NCI-H82 treated with DMSO at 0.1 percent for 48 hours (cell line): ENCODE measurements around the gene RAMACL.
"Not testable (repeated sequence)": the region's sequence is repeated elsewhere in the genome, so short reads cannot be mapped to it uniquely, and the experiment has no call there.

Source experiments
- DNase-seq: peaks from one replicate; lab custom pipeline; 2025; ENCODE audit not compliant: unreplicated experiment; lab: John Stamatoyannopoulos, UW

RAMACL gene

DNA sequence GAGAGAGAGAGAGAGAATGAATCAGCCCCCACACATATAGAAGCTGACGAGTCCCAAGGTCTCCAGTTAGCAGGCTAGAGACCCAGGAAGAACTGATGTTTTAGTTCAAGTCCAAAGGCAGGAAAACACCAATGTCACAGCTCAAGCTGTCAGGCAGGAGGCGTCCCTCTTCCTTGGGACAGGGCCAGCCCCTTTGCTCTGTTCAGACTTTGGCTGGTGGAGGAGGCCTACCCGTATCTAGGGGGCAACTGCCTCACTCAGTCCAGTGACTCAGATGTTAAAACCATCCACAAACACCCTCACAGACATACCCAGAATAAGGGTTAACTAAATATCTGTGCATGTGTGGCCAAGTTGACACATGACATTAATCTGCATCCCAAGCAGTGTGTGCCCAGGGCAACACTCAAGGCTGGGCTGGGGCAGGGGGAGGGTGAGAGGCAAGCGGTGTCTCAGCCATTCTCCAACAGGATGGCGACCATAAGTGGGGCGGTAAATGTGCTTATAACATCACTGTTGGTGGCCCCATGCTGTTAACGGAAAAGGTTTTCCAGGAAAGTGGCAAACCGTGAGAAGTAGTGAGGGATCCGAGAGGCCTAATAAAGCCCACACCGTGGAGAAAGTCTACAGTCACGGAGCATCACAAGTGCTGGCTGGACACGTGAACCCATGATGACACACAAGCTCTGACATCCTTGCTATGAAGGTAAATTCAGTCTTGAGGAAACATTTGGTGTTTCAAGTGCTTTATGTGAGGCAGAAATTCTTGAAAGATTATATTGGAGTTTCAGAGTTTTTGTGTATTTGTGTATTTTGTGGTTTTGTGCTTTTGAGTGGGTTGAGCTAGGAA lies 28.1 kb downstream of the RAMACL start:
- DNase-seq, result no peak

DNA sequence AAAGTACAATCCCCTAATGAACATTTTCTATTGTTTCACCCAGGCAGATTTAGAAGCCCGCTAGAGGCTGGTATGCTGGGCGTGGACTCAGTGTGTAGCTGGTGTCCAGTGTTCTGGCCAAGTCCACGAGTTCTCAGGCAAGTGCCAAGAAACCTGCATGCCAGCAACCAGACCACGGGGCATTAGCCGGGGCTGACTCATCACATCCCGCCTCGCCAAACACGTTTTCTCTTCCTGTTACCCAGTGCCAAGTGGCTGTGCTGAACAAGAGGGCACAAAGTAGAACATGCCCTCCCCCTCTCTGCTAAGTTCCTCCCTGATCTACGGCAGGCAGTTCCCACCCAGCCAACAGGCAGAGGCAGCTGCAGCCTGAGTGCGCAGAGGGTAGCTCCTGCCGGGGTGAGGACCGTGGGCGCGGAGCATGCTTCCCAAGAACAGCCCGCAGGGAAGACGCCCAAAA lies 29.6 kb downstream of the RAMACL start:
- no peak for DNase-seq

DNA sequence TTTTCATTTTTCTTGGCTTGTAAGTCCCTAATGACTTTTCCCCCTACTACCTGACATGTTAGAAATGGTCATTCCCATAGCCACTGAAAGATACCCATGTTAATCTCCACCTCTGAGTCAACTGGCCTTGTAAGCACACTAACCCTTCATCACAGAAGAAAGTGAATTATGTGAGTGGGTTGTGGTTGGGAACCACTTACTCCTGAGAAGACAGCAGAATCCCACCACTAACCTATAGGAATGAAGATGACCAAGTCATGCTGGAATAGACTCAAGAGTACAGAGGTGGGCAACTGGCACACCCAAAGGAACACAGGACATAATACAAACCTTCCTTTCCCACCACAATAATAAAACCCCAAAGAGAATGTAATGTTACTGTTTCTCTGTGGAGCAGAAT lies 30.1 kb downstream of the RAMACL start:
- no peak for DNase-seq

DNA sequence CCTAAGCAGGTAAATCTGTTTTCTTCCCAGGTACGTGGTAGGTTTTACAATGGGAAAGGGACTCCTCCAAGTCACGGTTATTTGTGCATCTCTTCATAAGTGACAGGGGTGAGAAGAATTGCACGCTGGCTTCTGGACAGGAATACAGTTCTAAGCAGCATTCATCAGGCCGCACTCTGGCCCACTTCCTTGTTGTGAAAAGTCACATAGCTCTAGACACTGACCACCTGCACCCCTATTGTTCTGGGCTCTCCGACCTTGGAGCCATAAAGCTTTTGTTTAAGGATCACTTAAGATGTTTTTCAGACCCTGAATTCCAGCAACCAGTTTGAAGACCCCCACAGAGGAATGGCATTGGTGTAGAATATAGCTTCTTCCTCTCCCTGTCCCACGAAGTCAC lies 31.4 kb downstream of the RAMACL start:
- DNase-seq, result no peak

DNA sequence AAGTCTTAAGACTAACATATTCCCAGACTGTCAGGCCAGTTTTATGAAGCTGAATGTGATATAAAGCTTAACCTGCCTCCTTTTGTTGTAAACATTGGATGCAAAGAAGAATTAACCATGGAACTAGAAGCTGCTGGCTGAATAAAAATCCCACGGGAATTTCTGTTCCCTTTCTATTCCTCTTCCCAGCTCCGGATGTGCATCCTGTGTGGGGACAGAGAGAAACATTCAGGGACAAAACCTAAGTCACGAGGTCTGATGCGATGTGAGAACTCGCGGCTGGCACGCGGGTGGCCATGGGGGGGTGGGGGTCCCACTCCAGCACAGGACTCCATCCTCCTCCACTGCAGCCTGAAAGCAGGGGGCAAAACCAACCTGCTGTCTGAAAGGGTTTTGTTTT lies 32.2 kb downstream of the RAMACL start:
- no peak for DNase-seq

DNA sequence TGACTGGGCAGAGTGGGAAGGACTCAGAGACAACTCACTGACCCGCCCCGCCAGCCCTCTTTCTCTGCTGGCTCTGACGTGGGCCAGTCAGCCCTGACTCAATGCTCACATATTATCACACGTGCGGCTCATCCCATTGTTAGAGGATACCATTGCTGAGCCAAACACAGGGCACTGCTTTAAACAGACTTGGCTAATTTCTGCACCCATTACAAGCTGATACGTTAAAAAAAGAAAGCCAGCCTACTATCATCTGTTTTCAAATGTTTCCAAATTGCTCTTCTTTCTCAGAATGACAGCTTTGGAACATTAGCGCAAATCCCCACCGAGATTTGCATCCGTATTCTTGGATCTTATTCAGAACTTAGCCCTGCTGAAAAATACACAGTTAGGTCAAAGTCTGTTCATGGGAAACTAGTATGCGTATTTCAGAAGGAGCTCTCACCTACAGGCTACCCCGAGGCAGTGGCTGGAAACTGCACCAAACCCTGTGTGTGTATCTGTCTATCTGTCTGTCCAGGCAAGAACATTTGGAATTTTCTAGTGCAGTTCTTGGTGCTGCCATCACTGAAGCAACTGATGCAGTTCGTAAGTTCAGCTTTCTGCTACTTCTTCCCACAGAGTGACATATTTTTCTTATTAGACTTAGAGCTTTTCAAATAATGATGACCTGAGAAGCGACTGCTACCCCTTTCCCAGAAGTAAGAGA lies 32.8 kb downstream of the RAMACL start:
- DNase-seq, result no peak

DNA sequence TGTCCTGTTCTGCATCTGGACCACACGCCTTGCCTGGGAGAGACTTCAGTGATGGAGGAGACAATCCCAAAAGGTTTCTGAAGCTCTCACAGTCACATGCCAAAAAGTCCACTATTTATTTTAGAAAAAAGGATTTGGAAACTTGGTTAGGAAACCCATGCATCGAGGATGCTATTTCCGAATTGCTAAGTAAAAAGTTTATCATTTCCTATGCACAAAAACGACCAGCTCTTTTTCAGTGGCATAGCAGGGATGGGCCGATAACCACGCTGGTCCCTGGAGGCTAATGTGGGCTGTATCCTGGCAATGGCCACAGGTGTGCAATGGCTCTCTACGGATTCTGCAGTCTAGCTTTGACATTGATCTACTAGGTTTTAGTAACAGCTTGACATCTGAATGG lies 33.9 kb downstream of the RAMACL start:
- no peak for DNase-seq

DNA sequence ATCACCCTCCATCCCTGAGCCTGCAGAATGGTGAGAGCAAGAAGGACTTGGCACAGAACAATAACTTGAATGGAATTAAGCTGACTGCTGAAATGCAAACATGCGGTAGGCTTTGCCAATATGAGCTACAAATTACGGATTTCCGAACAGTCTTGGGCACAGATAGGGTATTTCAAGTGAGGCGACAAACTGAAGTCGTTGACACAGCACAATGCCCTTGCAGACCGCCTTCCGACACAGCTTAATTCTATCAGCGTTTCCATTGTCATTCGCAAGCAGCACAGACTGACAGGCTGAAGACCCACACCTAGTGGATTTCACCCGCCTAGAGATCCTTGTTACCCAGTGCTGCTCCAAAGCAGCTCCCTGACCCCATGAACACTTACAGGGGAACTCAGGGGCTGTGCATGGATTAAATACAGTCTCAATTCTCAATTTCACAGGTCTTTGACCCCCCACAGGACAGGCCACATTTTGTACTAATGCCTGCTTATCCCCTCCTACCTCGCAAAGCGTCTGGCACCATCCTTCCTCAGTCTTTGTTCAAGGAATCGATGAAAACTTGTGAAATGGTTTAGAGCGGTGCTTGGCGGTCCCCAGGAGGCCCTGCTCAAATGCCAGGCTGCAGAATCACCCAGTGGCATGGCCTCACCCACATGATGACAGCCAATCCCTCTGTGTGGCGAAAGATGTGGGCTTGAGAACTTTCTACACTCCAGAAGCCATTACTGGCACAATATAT lies 34.6 kb downstream of the RAMACL start:
- no peak for DNase-seq

DNA sequence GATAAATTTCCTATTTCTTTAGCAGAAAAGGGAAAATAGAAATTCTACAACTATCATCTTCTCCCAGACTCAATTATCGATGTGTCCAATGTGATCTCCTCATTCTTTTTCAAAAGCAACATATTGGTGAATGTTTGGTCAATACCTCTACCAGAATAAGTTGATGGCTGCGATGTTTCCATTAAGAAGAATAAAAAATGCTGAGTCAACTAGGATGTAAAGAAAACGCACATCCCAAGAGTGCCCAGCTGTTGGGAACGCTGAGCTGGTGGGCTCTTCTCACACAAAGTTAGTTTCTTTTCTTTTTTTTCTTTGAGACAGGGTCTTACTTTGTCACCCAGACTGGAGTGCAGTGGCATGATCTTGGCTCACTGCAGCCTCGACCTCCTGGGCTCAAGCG lies 39.8 kb downstream of the RAMACL start:
- DNase-seq, result no peak

DNA sequence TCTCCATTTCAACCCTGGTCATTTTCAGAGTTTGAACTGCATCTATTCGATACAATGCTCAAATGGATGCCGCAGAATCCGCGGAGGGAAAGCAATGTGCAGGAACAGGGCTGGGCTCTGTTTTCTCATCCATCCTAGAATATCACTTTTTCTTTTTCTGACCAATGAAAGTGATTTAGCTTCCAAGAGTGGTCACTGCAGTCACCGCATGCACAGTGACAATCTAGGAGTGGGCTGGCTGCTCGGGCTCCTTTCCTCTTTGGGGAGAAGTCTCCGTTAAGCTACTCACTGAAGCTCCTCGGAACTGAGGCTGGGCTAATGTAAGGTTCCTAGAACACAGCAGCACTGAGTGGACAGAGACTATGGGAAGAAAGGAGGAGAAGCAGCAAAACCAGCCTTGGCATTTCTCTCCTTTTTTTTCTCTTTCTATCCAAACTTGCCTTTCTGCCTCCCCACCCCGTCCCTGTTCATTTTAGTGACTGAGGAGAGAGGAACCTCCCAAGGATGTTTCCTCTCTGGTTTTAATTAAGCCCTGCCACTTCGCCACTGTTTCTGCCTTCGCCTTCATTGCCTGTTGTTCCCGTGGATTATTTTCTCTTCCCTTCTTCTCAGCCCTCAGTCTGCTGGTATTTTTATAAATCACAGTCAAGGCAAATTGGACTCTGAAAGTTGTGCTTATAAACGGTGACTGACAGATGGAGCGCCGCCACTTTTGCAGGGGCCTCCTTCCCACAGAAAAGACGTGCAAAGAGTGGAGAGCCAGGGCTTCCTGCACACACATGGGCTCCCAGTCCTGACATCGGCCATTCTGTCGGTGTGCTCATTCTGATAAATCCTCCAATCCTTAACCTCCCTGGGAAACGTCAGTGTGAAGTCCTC lies 41.1 kb downstream of the RAMACL start:
- no peak for DNase-seq

DNA sequence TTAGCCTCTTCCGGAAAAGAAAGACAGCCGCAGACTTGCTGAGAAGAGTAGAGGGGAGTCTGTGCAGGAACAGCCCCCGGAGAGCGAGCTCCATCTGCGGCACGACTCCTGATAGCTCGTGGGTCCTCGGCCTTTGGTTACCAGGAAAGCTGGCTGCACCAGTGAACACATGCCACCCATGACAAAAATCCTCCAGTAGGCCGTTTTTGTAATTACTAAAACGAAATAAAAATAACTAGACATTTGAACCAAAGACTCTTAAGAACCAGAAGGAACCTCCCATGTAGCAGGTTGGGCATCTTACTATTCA lies 42.2 kb downstream of the RAMACL start:
- no peak for DNase-seq

DNA sequence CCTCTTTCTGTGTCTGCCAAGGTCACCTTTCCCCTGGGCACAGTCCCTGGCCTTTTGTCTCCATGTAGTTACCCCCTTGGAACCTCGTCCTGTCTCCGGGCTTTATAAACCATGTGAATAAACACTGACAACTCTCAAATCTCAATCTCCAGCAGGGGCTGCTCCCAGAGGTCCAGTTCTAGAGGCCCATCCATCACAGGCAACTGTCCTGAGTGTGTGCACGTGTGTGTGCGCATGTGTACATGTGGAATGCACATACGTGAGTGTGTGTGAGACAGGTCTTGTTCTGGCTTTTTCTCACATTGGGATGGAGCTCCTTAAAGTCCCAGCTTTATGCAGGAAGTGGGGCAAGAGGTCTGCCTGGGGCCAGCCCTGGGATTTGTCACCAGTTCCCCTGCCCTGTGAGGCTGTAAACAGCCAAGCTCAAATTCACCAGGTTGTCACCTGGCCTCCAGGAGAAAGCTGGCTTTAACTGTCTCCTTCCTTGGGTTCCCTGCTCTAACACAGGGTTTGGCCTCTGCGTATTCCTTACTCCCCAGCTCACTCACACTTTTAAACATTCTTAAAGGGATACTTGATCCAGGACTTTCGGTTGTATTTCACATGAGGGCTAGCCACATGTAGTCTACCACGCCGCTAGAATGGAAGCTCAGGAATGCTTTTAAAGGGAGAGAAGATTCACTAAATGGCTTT lies 42.7 kb downstream of the RAMACL start:
- DNase-seq, result no peak

DNA sequence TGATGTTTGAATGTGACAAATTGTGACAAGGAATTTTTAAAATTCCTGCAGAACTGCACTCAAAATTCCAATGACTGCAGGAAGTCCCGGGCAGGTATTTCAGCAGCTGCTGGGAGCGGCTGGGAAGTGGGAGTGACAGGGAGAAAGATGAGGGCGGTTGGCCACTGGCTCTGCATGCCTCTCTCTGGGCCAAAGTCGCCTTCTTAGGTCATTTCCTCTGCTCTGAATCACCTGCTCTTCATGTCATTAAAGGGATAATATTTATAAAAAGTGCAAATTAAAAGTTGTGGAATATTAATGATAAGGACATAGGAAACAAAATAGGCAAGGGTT lies 43.9 kb downstream of the RAMACL start:
- no peak for DNase-seq

DNA sequence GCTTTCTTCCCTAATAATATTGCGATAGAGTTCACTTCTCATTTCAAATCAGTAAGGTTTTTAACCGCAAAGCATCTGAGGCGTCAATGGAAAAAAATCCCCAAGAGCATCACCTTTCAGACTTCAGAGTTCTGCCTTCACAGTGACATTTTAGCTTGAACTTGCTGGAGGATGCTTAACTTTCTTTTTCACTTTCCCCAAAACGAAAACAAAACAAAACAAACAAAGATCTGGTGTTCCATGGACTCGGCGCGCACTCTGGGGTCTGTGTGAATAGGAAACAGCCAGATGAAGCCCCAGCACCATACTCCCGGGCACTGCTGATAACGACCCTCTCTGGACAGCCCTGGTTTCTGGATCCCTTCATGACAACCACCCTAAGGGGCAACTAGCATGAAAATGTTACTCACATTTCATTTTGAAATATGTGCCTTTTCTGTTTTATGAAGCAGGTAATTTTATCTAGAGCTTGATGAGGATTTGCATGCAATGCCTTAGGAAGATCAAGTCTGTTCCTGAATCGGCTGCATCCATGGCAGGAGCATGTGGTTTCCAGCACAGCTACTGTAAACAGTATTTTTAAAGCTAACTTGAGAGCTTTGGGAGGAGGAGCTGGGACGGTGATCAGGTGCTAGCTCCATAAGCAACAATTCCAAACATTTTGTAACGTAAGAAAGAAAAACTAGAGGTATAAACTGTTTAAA lies 44.5 kb downstream of the RAMACL start:
- DNase-seq, result no peak

DNA sequence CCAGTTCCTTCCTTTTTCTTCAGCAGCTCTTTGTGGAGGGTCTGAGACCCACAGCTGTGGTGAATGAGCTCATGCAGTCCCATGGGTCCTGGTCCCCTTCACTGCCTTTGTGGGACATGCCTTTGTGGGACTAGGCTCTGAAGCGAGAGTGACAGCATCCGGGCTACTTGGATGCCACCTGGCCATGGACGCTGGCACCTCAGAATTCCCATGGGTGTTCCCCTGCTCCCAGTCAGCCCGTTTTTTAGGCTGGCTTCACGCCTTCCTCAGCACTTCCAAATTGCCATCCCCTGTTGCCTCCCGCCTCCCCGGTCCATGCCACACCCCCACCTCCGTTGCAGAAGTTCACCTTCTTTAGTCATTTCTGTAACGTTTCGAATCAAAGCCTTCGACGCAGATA lies 45.1 kb downstream of the RAMACL start:
- DNase-seq, result no peak

DNA sequence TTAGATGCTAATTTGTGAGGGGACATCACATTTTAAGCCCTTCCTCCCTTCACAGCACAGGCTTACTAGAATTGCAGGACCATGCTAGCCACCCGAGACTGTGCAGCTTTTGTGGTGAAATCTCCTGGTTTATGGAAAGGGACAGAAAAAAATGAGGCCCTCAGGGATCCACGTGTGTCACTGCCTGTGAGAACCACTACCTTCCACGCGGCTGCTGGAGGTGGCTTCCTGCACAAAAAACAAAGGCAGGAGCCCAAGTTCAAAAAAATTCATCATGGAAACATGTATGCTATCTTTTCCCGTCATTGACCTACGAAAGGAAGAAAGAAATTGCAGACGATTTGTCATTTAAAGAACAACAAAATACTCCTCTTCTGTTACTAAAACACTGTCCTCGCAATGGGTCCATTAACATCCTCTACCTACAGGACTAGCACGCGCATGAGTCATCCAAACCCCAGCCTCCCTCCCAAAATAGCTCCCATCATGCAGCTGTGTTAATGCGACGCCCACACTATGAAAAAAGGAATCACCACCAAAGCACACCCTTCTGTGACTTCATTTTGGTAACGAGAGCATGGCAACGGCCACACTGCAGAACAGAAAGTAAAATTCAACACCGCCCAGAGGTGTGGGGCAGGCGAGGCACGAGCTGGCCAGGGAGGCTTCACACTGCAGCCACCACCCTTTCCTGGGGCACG lies 45.7 kb downstream of the RAMACL start:
- DNase-seq, result no peak

DNA sequence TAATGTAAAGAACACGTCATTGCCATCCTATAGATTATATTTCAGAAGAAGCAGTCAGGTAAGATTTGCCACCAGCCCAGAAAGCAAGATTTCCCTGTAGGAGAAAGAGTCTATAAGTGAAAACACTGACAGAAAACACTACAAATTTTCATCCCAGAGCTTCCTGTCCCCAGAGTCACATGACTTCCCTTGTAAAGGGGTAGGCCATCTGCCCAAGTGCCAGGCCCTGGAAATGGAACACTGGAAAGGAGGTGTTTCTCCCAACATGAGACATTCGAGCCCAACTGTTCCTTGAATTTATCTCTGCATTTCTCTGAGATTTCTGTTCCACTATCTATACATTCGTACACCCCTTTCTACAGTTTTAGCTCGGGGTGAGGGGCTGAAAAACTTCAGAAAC lies 46.9 kb downstream of the RAMACL start:
- no peak for DNase-seq

DNA sequence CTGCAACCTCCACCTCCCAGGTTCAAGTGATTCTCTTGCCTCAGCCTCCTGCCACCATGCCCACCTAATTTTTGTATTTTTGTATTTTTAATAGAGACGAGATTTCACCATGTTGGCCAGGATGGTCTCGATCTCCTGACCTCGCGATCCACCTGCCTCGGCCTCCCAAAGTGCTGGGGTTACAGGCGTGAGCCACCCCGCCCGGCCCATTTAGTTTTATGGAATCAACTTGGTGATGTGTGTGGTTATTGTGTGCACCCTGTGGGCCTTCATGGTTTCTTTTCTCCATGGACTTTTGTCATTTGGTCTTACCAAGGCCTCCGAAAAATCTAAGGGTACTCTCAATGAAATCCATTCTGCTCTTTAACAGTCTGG lies 47.5 kb downstream of the RAMACL start:
- DNase-seq, result not testable (repeated sequence)

DNA sequence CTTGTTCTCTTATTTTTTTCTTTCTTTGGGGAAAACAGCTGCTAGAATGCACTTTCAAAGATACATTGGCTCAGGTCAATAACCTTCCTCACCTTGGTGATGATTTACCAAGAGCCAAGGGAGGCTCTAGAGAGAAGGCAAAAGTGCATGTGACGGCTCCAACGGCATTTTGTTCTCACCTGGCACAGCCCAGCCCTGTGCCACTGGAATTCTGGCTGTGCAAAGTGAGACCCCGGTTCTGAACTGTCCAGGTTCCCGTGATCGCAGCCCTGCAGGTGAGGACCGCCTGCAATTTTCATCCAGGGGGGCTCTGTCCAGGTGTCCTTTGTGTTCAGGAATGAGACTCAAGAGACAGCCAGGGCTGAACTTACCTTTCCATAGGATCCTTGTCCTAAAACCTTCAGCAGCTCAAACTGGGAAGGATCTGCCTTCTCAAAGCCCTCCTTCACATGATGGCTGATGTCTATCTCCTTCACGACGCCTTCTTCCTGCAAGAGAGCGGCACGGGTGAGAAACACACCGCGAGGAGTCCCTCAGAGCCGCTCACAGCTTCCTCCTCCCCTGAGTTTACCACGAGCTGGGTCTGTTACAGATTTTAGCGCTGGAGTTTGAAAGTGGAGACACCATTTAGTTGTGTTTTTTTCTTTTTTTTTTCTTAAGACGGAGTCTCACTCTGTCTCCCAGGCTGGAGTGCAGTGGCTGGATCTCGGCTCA lies 48.0 kb downstream of the RAMACL start:
- no peak for DNase-seq
